CD4-positive, CD25-positive, alpha-beta regulatory T cell (primary cell): ENCODE data around the gene KANK3. TPM values are rescaled to one million over a fixed set of nuclear protein-coding genes. Genes with fewer than 3 reads are reported as not detected.
"Not testable (repeated sequence)": the region's sequence is repeated elsewhere in the genome, so short reads cannot be mapped to it uniquely, and the experiment has no call there.

Experiments
- ATAC-seq, 2 donors: fragments of 150-1000 bp; cut with Tn5 transposase; one replicate each; pipeline ENCODE4 v1.10.0; 2021; ENCODE audit warnings: low read depth in 2 of 2, moderate number of reproducible peaks in 2 of 2, moderate library complexity in 1 of 2
- DNase-seq, 3 donors: peaks; one replicate each; pipeline versions ENCODE4 v3.0.0 to v3.0.0-alpha.2; 2012 to 2022; ENCODE audit warnings: mixed read lengths in 1 of 3
- H3K27ac ChIP-seq: one replicate; pipeline ENCODE4 v1.7.0; 2013; ENCODE audit warnings: mild to moderate bottlenecking, low read length; ENCODE audit not compliant: insufficient read depth, poor library complexity, severe bottlenecking
- H3K27me3 ChIP-seq: one replicate; pipeline ENCODE4 v1.7.0; 2013; ENCODE audit warnings: low read length; ENCODE audit not compliant: control insufficient read depth, insufficient read depth
- H3K36me3 ChIP-seq: one replicate; pipeline ENCODE4 v1.7.0; 2013; ENCODE audit warnings: mild to moderate bottlenecking, low read length, moderate library complexity; ENCODE audit not compliant: control insufficient read depth, insufficient read depth
- H3K4me1 ChIP-seq: 2 replicates; pipeline ENCODE4 v1.7.0; 2013; ENCODE audit warnings: mild to moderate bottlenecking, low read length; ENCODE audit not compliant: insufficient read depth, control insufficient read depth, poor library complexity, severe bottlenecking
- H3K4me3 ChIP-seq: one replicate; pipeline ENCODE4 v1.7.0; 2013; ENCODE audit warnings: low read depth, mild to moderate bottlenecking, low read length, moderate library complexity
- H3K9me3 ChIP-seq, 2 experiments: 1 replicate in 1 of 2; 2 replicates in 1 of 2; pipeline ENCODE4 v1.7.0; 2013; ENCODE audit warnings: low read length in 2 of 2, mild to moderate bottlenecking in 1 of 2, moderate library complexity in 1 of 2; ENCODE audit not compliant: control insufficient read depth in 2 of 2
- H3K27ac Mint-ChIP-seq, 3 donors: one replicate each; pipeline ENCODE4 v1.8.0; 2020 to 2022; ENCODE audit warnings: mild to moderate bottlenecking in 3 of 3, mixed read lengths in 3 of 3, moderate library complexity in 2 of 3
- H3K27me3 Mint-ChIP-seq: one replicate; pipeline ENCODE4 v1.8.0; 2022; ENCODE audit warnings: mild to moderate bottlenecking, mixed read lengths
- H3K36me3 Mint-ChIP-seq: one replicate; pipeline ENCODE4 v1.8.0; 2020; ENCODE audit warnings: mixed read lengths
- H3K4me1 Mint-ChIP-seq, 4 donors: one replicate each; pipeline ENCODE4 v1.8.0; 2020 to 2022; ENCODE audit warnings: mixed read lengths in 4 of 4, mild to moderate bottlenecking in 1 of 4
- H3K4me3 Mint-ChIP-seq, 4 donors: one replicate each; pipeline ENCODE4 v1.8.0; 2020 to 2022; ENCODE audit warnings: mild to moderate bottlenecking in 4 of 4, mixed read lengths in 4 of 4, moderate library complexity in 3 of 4
- H3K9me3 Mint-ChIP-seq, 7 donors: one replicate each; pipeline ENCODE4 v1.8.0; 2020 to 2022; ENCODE audit warnings: mixed read lengths in 7 of 7, mild to moderate bottlenecking in 3 of 7, moderate library complexity in 2 of 7
- polyA plus RNA-seq, 4 donors: library from polyadenylated mRNA; unstranded; fragments of 300-500 nt; fragmentation: Illumina TruSeq; gene quantifications; one replicate each; pipeline ENCODE4 v1.2.3, GENCODE V29; 2021
- total RNA-seq: library from RNA; stranded (reverse); gene quantifications from one replicate; pipeline ENCODE4 v1.2.3, GENCODE V29; 2022

Gene KANK3
- total and polyA plus RNA-seq, 5 donors from 2014 or later: 0.40 to 4.4 (median 1.0) TPM

- Mint-ChIP-seq H3K4me3 (no peak overlapping the region), H3K4me1 (peaks cover 4 to 26% (median 13%) of the 10 kb centered on the region in 4 donors), H3K9me3 (peaks cover 0 to 1% (median 0%) of the 10 kb centered on the region in 7 donors), H3K27ac (no peak overlapping the region), H3K27me3 (no peaks in the 10 kb centered on the region), H3K36me3 (no peaks in the 10 kb centered on the region)
- Histone ChIP-seq H3K4me3 (no peak overlapping the region), H3K36me3 (peaks cover 4% of the 10 kb centered on the region), H3K9me3 (no peaks in the 10 kb centered on the region), H3K4me1 (peaks cover 23% of the 10 kb centered on the region), H3K27ac (no peak overlapping the region), H3K27me3 (no peaks in the 10 kb centered on the region)
- no peak for DNase-seq
- no peak for ATAC-seq
Measured at GRCh38 chr19:8302734-8303133, 40.3 kb downstream of the KANK3 start.

GRCh38 chr19:8302357-8302691 lies 40.7 kb downstream of the KANK3 start:
- ATAC-seq: no peak
- H3K27me3 ChIP-seq: no peaks in the 10 kb centered on the region
- Mint-ChIP-seq H3K27ac (no peak overlapping the region), H3K27me3 (no peaks in the 10 kb centered on the region), H3K9me3 (no peaks in the 10 kb centered on the region), H3K36me3 (no peaks in the 10 kb centered on the region), H3K4me3 (no peak overlapping the region), H3K4me1 (peaks cover 2 to 22% (median 10%) of the 10 kb centered on the region in 4 donors)
- H3K9me3 ChIP-seq: no peaks in the 10 kb centered on the region
- H3K36me3 ChIP-seq: peaks cover 4% of the 10 kb centered on the region
- DNase-seq: peak in 1 of 3 donors; percentile 1
- no peak overlapping the region for H3K27ac ChIP-seq
- no peak overlapping the region for H3K4me3 ChIP-seq
- peaks cover 19% of the 10 kb centered on the region for H3K4me1 ChIP-seq

- H3K36me3 Mint-ChIP-seq, DNase-seq, H3K27ac Mint-ChIP-seq, H3K9me3 ChIP-seq, H3K9me3 Mint-ChIP-seq, H3K4me3 ChIP-seq, H3K4me1 ChIP-seq, H3K27me3 ChIP-seq, H3K27ac ChIP-seq, H3K27me3 Mint-ChIP-seq, H3K36me3 ChIP-seq, H3K4me1 Mint-ChIP-seq, H3K4me3 Mint-ChIP-seq: not testable (repeated sequence)
- peak; percentile 31 to 37 for ATAC-seq
Measured at GRCh38 chr19:8291337-8291736, 51.7 kb downstream of the KANK3 start.

- H3K4me1 ChIP-seq, H3K4me1 Mint-ChIP-seq, H3K9me3 Mint-ChIP-seq, H3K9me3 ChIP-seq, ATAC-seq, H3K4me3 ChIP-seq, DNase-seq, H3K36me3 ChIP-seq, H3K27ac Mint-ChIP-seq, H3K4me3 Mint-ChIP-seq, H3K27ac ChIP-seq, H3K27me3 Mint-ChIP-seq, H3K36me3 Mint-ChIP-seq, H3K27me3 ChIP-seq: not testable (repeated sequence)
Measured at GRCh38 chr19:8276508-8276907, 66.6 kb downstream of the KANK3 start.

Other genes starting within 250 kb of the KANK3 start
- 0.07 TPM for gene FBN3, start 193.7 kb downstream of the KANK3 start, total RNA-seq
- not detected for gene FBN3, start 193.7 kb downstream of the KANK3 start, polyA plus RNA-seq
- gene CERS4, start 133.9 kb downstream of the KANK3 start, total RNA-seq: 20.2 TPM
- gene CERS4, start 133.9 kb downstream of the KANK3 start, polyA plus RNA-seq: 10 to 100 TPM; 10.1 to 14.5 (median 12.2) TPM
- gene CD320, start 34.9 kb downstream of the KANK3 start, total RNA-seq: 27.0 TPM
- gene CD320, start 34.9 kb downstream of the KANK3 start, polyA plus RNA-seq: 10 to 100 TPM; 42.4 to 63.7 (median 60.0) TPM
- 27.4 TPM for gene NDUFA7, start 21.9 kb downstream of the KANK3 start, total RNA-seq
- gene NDUFA7, start 21.9 kb downstream of the KANK3 start, polyA plus RNA-seq: 100 to 1,000 TPM; 130 to 181 (median 149) TPM
- gene RPS28, start 21.8 kb downstream of the KANK3 start, total RNA-seq: 2,201 TPM
- 1,000 to 10,000 TPM; 1,925 to 3,295 (median 2,756) TPM for gene RPS28, start 21.8 kb downstream of the KANK3 start, polyA plus RNA-seq
- gene ANGPTL4, start 20.9 kb upstream of the KANK3 start, total RNA-seq: not detected
- not detected for gene ANGPTL4, start 20.9 kb upstream of the KANK3 start, polyA plus RNA-seq
- 102 TPM for gene RAB11B, start 47.1 kb upstream of the KANK3 start, total RNA-seq
- gene RAB11B, start 47.1 kb upstream of the KANK3 start, polyA plus RNA-seq: 10 to 100 TPM; 50.2 to 62.0 (median 51.6) TPM
- 42.2 TPM for gene MARCHF2, start 70.0 kb upstream of the KANK3 start, total RNA-seq
- gene MARCHF2, start 70.0 kb upstream of the KANK3 start, polyA plus RNA-seq: 10 to 100 TPM; 34.3 to 58.4 (median 52.9) TPM
- gene HNRNPM, start 101.7 kb upstream of the KANK3 start, total RNA-seq: 263 TPM
- 100 to 1,000 TPM; 161 to 221 (median 184) TPM for gene HNRNPM, start 101.7 kb upstream of the KANK3 start, polyA plus RNA-seq
- gene PRAM1, start 159.4 kb upstream of the KANK3 start, total RNA-seq: 3.7 TPM
- under 1 TPM in 2 of 4 donors, not detected in 2; 0.06 to 0.21 TPM for gene PRAM1, start 159.4 kb upstream of the KANK3 start, polyA plus RNA-seq
- 35.1 TPM for gene ZNF414, start 170.9 kb upstream of the KANK3 start, total RNA-seq
- gene ZNF414, start 170.9 kb upstream of the KANK3 start, polyA plus RNA-seq: 10 to 100 TPM in 3 of 4 donors, 1 to 10 TPM in 1; 9.7 to 15.0 (median 12.6) TPM
- gene MYO1F, start 234.2 kb upstream of the KANK3 start, total RNA-seq: 289 TPM
- 10 to 100 TPM; 45.3 to 79.3 (median 61.5) TPM for gene MYO1F, start 234.2 kb upstream of the KANK3 start, polyA plus RNA-seq